B cell (primary cell): Measurements from ENCODE around the gene WRNIP1.

Experiments
- CTCF ChIP-seq: fragments of 200-600 bp; IDR thresholded peaks from one replicate; pipeline ENCODE4 v1.8.0; 2022; ENCODE audit warnings: antibody characterized with exemption, mild to moderate bottlenecking
- EZH2 ChIP-seq: IDR thresholded peaks from 2 replicates; pipeline ENCODE4 v1.6.1; 2012; ENCODE audit warnings: borderline replicate concordance, low read depth, mild to moderate bottlenecking, moderate library complexity, low read length; ENCODE audit not compliant: insufficient read depth, poor library complexity, severe bottlenecking

- TF ChIP-seq CTCF (no peak), EZH2 (no peak)
Measured at GRCh38 chr6:2828629-2829028, 63.4 kb downstream of the WRNIP1 start.
